22Rv1 (cell line): ENCODE measurements around the gene LCOR.

Source experiments
- H3K27ac ChIP-seq: fragments of 450-650 bp; 2 replicates; pipeline ENCODE4 v1.5.1; 2017
- ZFX ChIP-seq: fragments of 450-650 bp; IDR thresholded peaks from 2 replicates; pipeline ENCODE4 v1.6.1; 2017; ENCODE audit warnings: antibody characterized with exemption, borderline replicate concordance
- TF ChIP-seq, protein P1 (sequence below): fragments of 450-650 bp; IDR thresholded peaks from 2 replicates; pipeline ENCODE4 v1.5.1; 2017; ENCODE audit warnings: mild to moderate bottlenecking

Gene LCOR

DNA sequence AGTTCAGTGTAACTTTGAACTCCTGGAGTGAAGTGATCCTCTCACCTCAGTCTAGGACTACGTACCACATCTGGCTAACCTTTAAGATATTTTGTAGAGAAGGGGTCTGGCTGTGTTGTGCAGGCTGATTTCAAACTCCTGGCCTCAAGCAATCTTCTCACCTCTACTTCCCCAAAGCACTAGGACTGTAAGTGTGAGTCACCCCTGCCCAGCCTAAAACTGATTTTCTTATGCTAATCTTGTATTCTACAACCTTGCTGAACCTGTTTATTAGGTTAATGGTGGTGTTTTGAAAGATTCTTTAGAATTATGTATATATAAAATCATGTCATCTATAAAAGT is 58.0 kb downstream of the LCOR start:
- TF ChIP-seq, protein P1, sequence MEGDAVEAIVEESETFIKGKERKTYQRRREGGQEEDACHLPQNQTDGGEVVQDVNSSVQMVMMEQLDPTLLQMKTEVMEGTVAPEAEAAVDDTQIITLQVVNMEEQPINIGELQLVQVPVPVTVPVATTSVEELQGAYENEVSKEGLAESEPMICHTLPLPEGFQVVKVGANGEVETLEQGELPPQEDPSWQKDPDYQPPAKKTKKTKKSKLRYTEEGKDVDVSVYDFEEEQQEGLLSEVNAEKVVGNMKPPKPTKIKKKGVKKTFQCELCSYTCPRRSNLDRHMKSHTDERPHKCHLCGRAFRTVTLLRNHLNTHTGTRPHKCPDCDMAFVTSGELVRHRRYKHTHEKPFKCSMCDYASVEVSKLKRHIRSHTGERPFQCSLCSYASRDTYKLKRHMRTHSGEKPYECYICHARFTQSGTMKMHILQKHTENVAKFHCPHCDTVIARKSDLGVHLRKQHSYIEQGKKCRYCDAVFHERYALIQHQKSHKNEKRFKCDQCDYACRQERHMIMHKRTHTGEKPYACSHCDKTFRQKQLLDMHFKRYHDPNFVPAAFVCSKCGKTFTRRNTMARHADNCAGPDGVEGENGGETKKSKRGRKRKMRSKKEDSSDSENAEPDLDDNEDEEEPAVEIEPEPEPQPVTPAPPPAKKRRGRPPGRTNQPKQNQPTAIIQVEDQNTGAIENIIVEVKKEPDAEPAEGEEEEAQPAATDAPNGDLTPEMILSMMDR: no peak
- no peak for TF ChIP-seq ZFX
- H3K27ac ChIP-seq: no peak overlapping the region

DNA sequence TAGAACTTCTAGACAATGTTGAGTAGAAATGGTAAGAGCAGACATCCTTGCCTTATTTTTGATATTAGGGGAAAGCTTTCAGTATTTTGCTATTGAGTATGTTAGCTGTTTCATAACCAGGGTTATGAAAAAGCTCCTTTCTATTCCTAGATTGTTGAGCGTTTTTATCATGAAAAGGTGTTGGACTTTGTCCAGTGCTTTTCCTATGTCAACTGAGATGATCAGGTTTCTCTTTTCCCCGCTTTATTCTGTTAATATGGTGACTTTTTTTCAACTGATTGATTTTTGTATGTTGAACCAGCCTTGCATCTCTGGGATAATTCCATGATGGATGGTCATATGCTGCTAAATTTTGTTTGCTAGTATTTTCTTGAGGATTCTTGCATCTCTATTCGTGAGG is 58.5 kb downstream of the LCOR start:
- TF ChIP-seq, protein P1: no peak
- no peak for TF ChIP-seq ZFX
- no peak overlapping the region for H3K27ac ChIP-seq

DNA sequence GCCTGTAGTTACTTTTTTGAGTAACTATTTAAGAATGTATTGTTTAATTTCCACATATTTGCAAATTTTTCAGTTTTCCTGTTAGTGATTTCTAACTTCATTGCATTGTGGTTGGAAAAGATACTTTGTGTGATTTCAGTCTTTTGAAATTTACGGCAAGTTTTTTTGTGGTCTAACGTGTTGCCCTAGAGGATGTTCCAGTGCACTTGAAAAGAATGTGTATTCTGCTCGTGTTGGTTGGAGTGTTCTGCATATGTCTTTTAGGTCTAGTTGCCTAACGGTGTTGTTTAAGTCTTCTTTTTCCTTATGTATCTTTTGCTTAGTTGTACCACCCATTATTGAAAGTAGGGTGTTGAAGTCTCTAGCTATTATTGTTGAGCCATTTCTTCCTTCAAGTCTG is 59.7 kb downstream of the LCOR start:
- no peak for TF ChIP-seq ZFX
- TF ChIP-seq, protein P1: no peak
- H3K27ac ChIP-seq: no peak overlapping the region

DNA sequence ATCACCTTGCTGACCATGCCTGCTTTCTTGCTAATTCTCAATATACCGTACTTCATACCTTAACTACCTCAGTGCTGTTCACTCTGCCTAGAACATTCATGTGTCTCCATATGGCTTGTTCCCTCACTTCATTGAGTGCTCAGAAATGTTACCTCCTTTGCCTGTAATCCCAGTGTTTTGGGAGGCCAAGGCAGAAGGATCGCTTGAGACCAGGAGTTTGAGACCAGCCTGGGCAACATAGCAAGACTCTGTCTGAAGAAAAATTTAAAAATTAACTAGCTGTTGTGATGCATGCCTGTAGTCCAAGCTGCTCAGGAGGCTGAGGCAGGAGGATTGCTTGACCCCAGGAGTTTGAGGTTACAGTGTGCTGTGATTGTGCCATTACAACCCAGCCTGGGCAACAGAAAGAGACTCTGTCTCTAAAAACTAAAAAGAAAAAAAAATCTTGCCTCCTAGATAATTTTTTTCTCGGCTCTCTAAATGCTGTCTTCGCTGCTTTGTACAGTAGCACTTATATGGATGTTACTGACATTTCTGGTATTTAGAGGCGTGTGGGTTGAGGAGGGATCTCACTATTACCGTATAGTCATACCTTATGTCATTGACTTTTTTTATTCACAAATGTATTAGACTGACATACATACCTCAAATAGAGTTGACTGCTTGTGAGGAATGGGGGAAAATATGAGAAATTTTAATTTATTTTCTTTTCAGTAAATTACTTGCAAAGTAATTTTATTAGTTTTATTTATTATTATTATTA is 63.7 kb downstream of the LCOR start:
- no peak overlapping the region for H3K27ac ChIP-seq
- TF ChIP-seq, protein P1: no peak
- no peak for TF ChIP-seq ZFX

DNA sequence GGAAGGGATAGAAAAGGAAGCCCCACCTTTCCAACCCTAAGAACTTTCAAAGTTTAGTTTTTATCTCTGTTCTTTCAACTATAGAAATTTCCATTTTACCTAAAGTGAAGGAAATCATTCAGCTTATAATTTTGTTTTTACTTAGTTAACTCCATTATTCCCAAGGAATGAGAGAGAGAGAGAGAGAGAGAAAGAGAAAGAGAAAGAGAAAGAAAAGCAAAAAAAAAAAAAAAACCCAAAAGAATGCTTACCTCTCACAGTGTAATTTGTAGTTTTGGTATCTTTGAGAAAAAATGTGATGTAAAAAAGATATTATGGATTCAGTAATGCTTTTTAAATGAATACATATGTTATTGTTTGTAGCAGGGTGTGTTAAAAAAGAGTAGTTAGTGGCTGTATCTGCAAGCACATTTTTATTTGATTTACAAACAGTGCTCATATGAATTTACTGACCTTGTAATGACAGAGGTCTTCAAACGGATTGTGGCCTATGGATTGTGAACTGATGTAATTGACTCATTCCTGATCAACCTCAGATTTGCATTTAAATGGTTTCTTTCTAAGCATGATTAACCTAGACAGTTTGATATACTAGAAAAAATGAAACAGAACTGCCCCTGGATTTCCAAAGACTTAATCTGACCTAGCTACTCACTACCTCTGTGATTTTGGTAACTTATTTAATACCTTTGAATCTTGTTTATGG is 64.9 kb downstream of the LCOR start:
- no peak overlapping the region for H3K27ac ChIP-seq
- TF ChIP-seq, protein P1: no peak
- no peak for TF ChIP-seq ZFX

DNA sequence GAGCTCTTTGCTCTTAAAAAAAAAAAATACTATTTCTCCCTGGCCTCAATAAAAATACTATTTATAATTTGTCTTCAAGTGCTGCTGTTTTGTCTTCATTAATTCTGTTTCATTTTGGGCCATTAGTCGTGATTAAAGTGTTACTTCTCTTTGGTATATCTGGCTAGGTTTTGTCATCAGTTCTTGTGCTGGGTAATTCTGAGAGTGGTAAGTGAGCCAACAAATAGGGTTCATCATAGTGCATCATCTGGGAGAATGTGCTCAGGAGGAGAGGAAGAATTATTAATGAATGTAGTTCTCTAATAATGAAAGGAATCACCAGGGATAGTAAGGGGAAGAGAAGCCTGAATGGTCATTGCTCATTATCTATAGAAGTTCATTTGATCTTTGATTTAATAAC is 70.0 kb downstream of the LCOR start:
- H3K27ac ChIP-seq: peak overlapping the region; percentile 58; the same call in 1 of the 2 replicates
- no peak for TF ChIP-seq ZFX
- TF ChIP-seq, protein P1: no peak

DNA sequence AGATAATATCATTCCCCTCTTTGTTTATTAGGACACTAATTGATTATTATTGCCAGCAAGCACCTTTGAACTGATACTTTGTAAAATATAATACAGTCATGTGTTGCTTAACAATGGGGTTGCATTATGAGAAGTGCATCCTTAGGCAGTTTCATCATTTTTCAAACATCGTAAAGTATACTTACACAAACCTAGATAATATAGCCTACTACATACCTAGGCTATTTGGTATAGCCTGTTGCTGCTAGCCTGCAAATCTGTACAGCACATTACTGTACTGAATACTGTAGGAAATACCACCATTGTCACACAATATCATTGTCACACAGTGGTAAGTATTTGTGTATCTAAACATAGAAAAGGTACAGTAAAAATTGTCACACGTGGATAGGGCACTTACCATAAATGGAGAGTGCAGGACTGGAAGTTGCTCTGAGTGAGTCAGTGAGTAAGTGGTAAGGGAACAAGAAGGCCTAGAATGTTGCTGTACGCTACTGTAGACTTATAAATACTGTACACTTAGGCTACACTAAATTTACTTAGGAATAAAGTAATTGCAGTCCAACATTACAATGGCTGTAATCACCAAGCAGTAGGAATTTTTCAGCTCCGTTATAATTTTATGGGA is 70.7 kb downstream of the LCOR start:
- H3K27ac ChIP-seq: peak overlapping the region; percentile 58
- TF ChIP-seq, protein P1: no peak
- TF ChIP-seq ZFX: no peak
